ENCODE data around the gene PCLO. TPM values are rescaled to one million over a fixed set of nuclear protein-coding genes. Genes with fewer than 3 reads are reported as not detected.

The PCLO gene
- total and polyA plus RNA-seq, 12 donors, result 0.06 to 10.8 (median 2.3) TPM

GRCh38 chr7:82839063-82839462 lies 323.6 kb downstream of the PCLO start:
- H3K4me3 ChIP-seq, result no peak overlapping the region
- no peaks in the 10 kb centered on the region for H3K27me3 ChIP-seq
- DNase-seq (no peak), ATAC-seq (no peak)
- TF ChIP-seq CTCF (IDR thresholded peaks at IDR 0.05), result no peak
- H3K36me3 ChIP-seq, result no peaks in the 10 kb centered on the region
- H3K4me1 ChIP-seq, result no peaks in the 10 kb centered on the region
- H3K9me3 ChIP-seq, result peaks cover 0 to 9% (median 0%) of the 10 kb centered on the region in 11 donors
- H3K27ac ChIP-seq, result no peak overlapping the region
- intact Hi-C loops (cut with DNase I), result no loop called here

DNA sequence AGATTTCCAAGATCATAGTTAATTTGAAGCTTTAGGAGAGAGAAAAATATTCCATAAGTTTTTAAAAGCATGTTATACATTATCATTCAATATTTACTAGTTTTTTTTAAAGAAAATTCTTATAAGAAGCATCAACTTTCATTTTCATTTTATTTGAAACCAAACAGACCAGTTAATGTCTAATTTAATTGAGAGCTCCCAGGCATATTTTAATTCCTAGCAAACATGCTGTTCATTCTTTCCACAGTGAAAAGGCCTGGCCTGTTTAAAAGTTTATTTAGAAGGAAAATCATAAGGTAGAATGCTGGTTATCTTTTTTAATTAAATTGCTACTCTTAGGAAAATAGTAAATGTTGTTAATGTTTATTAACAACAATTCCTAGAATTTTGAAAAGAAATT lies 324.4 kb downstream of the PCLO start:
- ATAC-seq (no peak), DNase-seq (no peak)
- no peak overlapping the region for H3K4me3 ChIP-seq
- no peaks in the 10 kb centered on the region for H3K36me3 ChIP-seq
- no peaks in the 10 kb centered on the region for H3K4me1 ChIP-seq
- H3K27ac ChIP-seq, result no peak overlapping the region
- peaks cover 0 to 9% (median 0%) of the 10 kb centered on the region in 11 donors for H3K9me3 ChIP-seq
- intact Hi-C loops (cut with DNase I), result no loop called here
- no peak for TF ChIP-seq CTCF (IDR thresholded peaks at IDR 0.05)
- H3K27me3 ChIP-seq, result no peaks in the 10 kb centered on the region

DNA sequence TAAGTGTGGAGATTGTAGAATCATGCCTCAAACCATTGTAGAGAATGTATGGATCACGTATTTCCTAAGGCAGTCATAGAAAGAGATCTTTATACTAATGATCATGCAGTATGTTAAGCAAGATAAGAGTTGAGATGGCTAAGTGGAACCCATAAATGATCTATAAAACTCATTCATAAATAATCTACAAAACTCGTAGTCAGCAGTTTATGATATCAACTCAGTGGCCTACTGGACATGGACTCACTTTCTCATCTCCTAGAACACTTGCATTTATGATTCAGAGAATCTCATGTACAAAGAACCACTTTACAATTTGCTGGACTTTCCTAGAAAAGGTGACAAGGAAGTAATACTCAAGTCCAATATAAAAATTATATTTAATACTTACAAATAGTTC lies 339.6 kb downstream of the PCLO start:
- no peak for TF ChIP-seq CTCF (IDR thresholded peaks at IDR 0.05)
- no peaks in the 10 kb centered on the region for H3K9me3 ChIP-seq
- H3K27me3 ChIP-seq, result no peaks in the 10 kb centered on the region
- ATAC-seq (no peak), DNase-seq (no peak)
- intact Hi-C loops (cut with DNase I), result no loop called here
- H3K4me3 ChIP-seq, result no peak overlapping the region
- H3K4me1 ChIP-seq, result no peaks in the 10 kb centered on the region
- WGBS, 2 donors, result 70 to 82% methylated on average over 2 of the region's 2 CpGs
- no peak overlapping the region for H3K27ac ChIP-seq
- H3K36me3 ChIP-seq, result no peaks in the 10 kb centered on the region

GRCh38 chr7:82821037-82821436 lies 341.6 kb downstream of the PCLO start:
- Histone ChIP-seq H3K27ac (no peak overlapping the region), H3K36me3 (no peaks in the 10 kb centered on the region), H3K4me3 (no peak overlapping the region), H3K9me3 (no peaks in the 10 kb centered on the region), H3K27me3 (no peaks in the 10 kb centered on the region), H3K4me1 (no peaks in the 10 kb centered on the region)
- 89 to 95% methylated on average over 1 of the region's 1 CpG for WGBS, 2 donors
- DNase-seq (no peak), ATAC-seq (no peak)
- intact Hi-C loops (cut with DNase I), result no loop called here
- TF ChIP-seq CTCF (IDR thresholded peaks at IDR 0.05), result no peak

DNA sequence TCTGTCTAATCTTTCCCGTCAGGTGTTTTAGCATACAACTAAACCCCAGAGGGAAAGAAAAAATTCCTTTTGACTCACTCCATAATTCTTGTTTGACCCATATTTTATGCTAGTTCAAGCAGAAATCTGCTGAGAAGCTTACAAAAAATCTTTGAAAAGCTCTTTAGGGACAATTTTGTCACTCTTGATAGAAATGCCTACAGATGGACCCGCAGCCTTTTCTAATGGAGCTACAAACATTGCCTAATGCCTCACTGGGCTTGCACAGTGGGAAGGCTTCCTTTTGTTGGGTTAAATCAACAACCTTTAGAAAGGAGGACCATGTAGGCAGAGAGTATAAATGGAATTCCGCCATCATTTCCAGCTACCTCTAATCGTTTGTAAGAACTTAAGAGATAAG lies 344.5 kb downstream of the PCLO start:
- TF ChIP-seq CTCF (IDR thresholded peaks at IDR 0.05), result no peak
- no peak overlapping the region for H3K27ac ChIP-seq
- H3K4me3 ChIP-seq, result no peak overlapping the region
- 67 to 70% methylated on average over 4 of the region's 4 CpGs for WGBS, 2 donors
- no peaks in the 10 kb centered on the region for H3K36me3 ChIP-seq
- H3K4me1 ChIP-seq, result no peaks in the 10 kb centered on the region
- no peaks in the 10 kb centered on the region for H3K9me3 ChIP-seq
- intact Hi-C loops (cut with DNase I), result loop anchor here in 2 of 10 donors (10.0 kb wide), 2 partner anchors 457 to 837 kb away; no protein-coding TSS in a partner anchor
- ATAC-seq, result no peak
- no peak for DNase-seq
- no peaks in the 10 kb centered on the region for H3K27me3 ChIP-seq

All from heart right ventricle (tissue), 16 donors.